GM12878 (cell line): ENCODE results near the gene IRGQ. TPM values are rescaled to one million over a fixed set of nuclear protein-coding genes. Genes with fewer than 3 reads are reported as not detected.

Source experiments
- ATAC-seq: fragments of 200-7000 bp; cut with Tn5 transposase; 3 replicates; pipeline ENCODE4 v1.9.1; 2020; ENCODE audit warnings: mild to moderate bottlenecking, moderate library complexity
- BruUV-seq: library from RNA; stranded (reverse); fragments of 400-500 nt; replicated peaks from 2 replicates; lab custom pipeline; 2021; lab: Mats Ljungman, UMichigan
- CTCF ChIA-PET: fragments of 300-600 bp; sonication (Branson Sonifier 250); formaldehyde crosslinking; extraction: SDS; loops from one replicate; lab custom pipeline; 2021; ENCODE audit warnings: inconsistent platforms; lab: Yijun Ruan, JAX
- POLR2A ChIA-PET: fragments of 350-600 bp; formaldehyde crosslinking; extraction: SDS; loops from one replicate; lab custom pipeline; 2021; ENCODE audit warnings: inconsistent platforms; lab: Charles Lee
- RAD21 ChIA-PET: fragments of 300-600 bp; sonication (Branson Sonifier 250); formaldehyde crosslinking; loops from one replicate; lab custom pipeline; 2023; ENCODE audit warnings: antibody characterized with exemption; ENCODE audit not compliant: unreplicated experiment; lab: Charles Lee
- SMC1A ChIA-PET: fragments of 300-600 bp; sonication (Branson Sonifier 250); formaldehyde crosslinking; loops from one replicate; lab custom pipeline; 2023; ENCODE audit not compliant: unreplicated experiment, uncharacterized antibody; lab: Charles Lee
- DNase-seq: peaks from one replicate; pipeline ENCODE4 v3.0.0-alpha.2; 2011; ENCODE audit warnings: low read depth, low spot score
- FAIRE-seq: peaks from 3 replicates; lab custom pipeline; 2011; peaks lifted over from hg19 to GRCh38; lab: Jason Lieb, UNC
- H2AFZ ChIP-seq: 2 replicates; pipeline ENCODE4 v1.6.0; 2011; ENCODE audit warnings: low read depth, low read length, control low read depth; ENCODE audit not compliant: control insufficient read depth
- H3K27ac ChIP-seq: 2 replicates; pipeline ENCODE4 v1.5.1; 2011; ENCODE audit warnings: control low read depth; ENCODE audit not compliant: control insufficient read depth, insufficient read depth
- H3K27me3 ChIP-seq, 2 experiments: replicated peaks in 1 of 2; 2 replicates each; pipeline versions ENCODE4 v1.6.0 to v1.6.1; 2011; ENCODE audit warnings: low read length in 1 of 2; ENCODE audit not compliant: control insufficient read depth in 2 of 2, insufficient read depth in 2 of 2
- H3K36me3 ChIP-seq, 2 experiments: 2 replicates each; pipeline ENCODE4 v1.5.1; 2011; ENCODE audit warnings: low read length in 1 of 2; ENCODE audit not compliant: control insufficient read depth in 2 of 2, insufficient read depth in 2 of 2
- H3K4me1 ChIP-seq: 2 replicates; pipeline ENCODE4 v1.6.1; 2011; ENCODE audit warnings: mild to moderate bottlenecking, low read length, moderate library complexity, mixed read lengths; ENCODE audit not compliant: control insufficient read depth, insufficient read depth
- H3K4me2 ChIP-seq: 2 replicates; pipeline ENCODE4 v1.6.0; 2011; ENCODE audit warnings: control low read depth; ENCODE audit not compliant: control insufficient read depth, insufficient read depth
- H3K4me3 ChIP-seq: fragments of 200-600 bp; sonication (generic); 2 replicates; pipeline ENCODE4 v1.5.1; 2016
- H3K79me2 ChIP-seq: 2 replicates; pipeline ENCODE4 v1.6.0; 2011; ENCODE audit warnings: low read length; ENCODE audit not compliant: control insufficient read depth, insufficient read depth
- H3K9ac ChIP-seq: 2 replicates; pipeline ENCODE4 v1.8.0; 2011; ENCODE audit warnings: low read length, control low read depth, mixed read lengths; ENCODE audit not compliant: control insufficient read depth, insufficient read depth
- H3K9me3 ChIP-seq: replicated peaks from 3 replicates; pipeline ENCODE4 v1.5.1; 2011; ENCODE audit warnings: mild to moderate bottlenecking, low read length; ENCODE audit not compliant: control insufficient read depth, insufficient read depth
- H4K20me1 ChIP-seq: 2 replicates; pipeline ENCODE4 v1.6.0; 2011; ENCODE audit not compliant: control insufficient read depth, insufficient read depth
- CHD2 ChIP-seq: IDR thresholded peaks from 2 replicates; pipeline ENCODE4 v1.6.1; 2011; ENCODE audit warnings: low read depth, low read length, improper control_type of control experiment, borderline replicate concordance
- EP300 ChIP-seq, 2 experiments: fragments of 150-350 bp in 1 of 2; IDR thresholded peaks; 2 replicates each; pipeline ENCODE4 v1.6.1; 2011 to 2012; ENCODE audit warnings: low read depth in 2 of 2, low read length in 2 of 2, borderline replicate concordance in 1 of 2, improper control_type of control experiment in 1 of 2, inconsistent platforms in 1 of 2; ENCODE audit not compliant: control insufficient read depth in 1 of 2
- MXI1 ChIP-seq: fragments of 150-350 bp; IDR thresholded peaks from 2 replicates; pipeline ENCODE4 v1.6.1; 2011; ENCODE audit warnings: low read depth, mild to moderate bottlenecking, inconsistent platforms, low read length, improper control_type of control experiment
- NFYB ChIP-seq: IDR thresholded peaks from 2 replicates; pipeline ENCODE4 v1.6.1; 2011; ENCODE audit warnings: low read depth, mild to moderate bottlenecking, low read length, improper control_type of control experiment, moderate library complexity; ENCODE audit not compliant: insufficient read depth
- USF1 ChIP-seq: IDR thresholded peaks from 2 replicates; pipeline ENCODE4 v1.6.1; 2011; ENCODE audit warnings: borderline replicate concordance, low read depth, mild to moderate bottlenecking, moderate library complexity, mixed read lengths, low read length; ENCODE audit not compliant: insufficient read depth; ENCODE audit errors: extremely low read length
- USF2 ChIP-seq: IDR thresholded peaks from 2 replicates; pipeline ENCODE4 v1.6.1; 2011; ENCODE audit warnings: low read depth, low read length, improper control_type of control experiment, borderline replicate concordance
- ZBTB4 ChIP-seq: fragments of 450-650 bp; formaldehyde crosslinking; IDR thresholded peaks from 2 replicates; pipeline ENCODE4 v1.4.0; 2022; ENCODE audit warnings: mild to moderate bottlenecking, moderate library complexity
- ZNF207 ChIP-seq: fragments of 450-650 bp; IDR thresholded peaks from 2 replicates; pipeline ENCODE4 v1.6.1; 2014; ENCODE audit warnings: antibody characterized with exemption, mild to moderate bottlenecking, borderline replicate concordance
- WGBS: methylation state at CpG from one replicate; pipeline ENCODE4 v1.1.6; 2016; ENCODE audit warnings: low lambda C conversion rate; ENCODE audit not compliant: insufficient replicate concordance, insufficient coverage; ENCODE audit errors: missing lambda C conversion rate; 5-methylcytosine and 5-hydroxymethylcytosine counted together
- in situ Hi-C: fragments of 300-500 bp; cut with MboI; formaldehyde crosslinking; loops from 9 replicates; pipeline ENCODE4 v1.14.3; 2018; ENCODE audit warnings: mixed read lengths
- intact Hi-C: fragments of 100-400 bp; cut with micrococcal nuclease; formaldehyde crosslinking; loops from one replicate; pipeline ENCODE4 v1.14.2; 2022; ENCODE audit not compliant: unreplicated experiment
- polyA plus RNA-seq, 11 experiments: library from polyadenylated mRNA; depleted of rRNA in 4 of 11; unstranded in 6 of 11; stranded (reverse) in 5 of 11; fragments of >200 nt; fragmentation: Nextera tagmentation in 4 of 11; fragmentation: Illumina TruSeq in 1 of 11; extraction: Ambion mirVana in 4 of 11; extraction: Trizol in 1 of 11; gene quantifications; 1 replicate in 1 of 11; 2 replicates in 10 of 11; pipeline versions ENCODE4 v1.2.1 to v1.2.3, GENCODE V29; 2011 to 2016; ENCODE audit warnings: inconsistent platforms in 2 of 11, missing spikeins in 2 of 11, low read depth in 1 of 11
- total RNA-seq, 4 experiments: library from RNA; depleted of rRNA in 3 of 4; stranded (reverse); fragments of >200 nt in 3 of 4; fragmentation: Illumina TruSeq in 1 of 4; extraction: Trizol in 1 of 4; gene quantifications; 2 replicates each; pipeline versions ENCODE4 v1.2.1 to v1.2.3, GENCODE V29; 2013 to 2021

The IRGQ gene
- total and polyA plus RNA-seq, 10 of the 15 experiments (the other 5 are each of a cell fraction or from before 2014, with no cell fraction given), result 3.3 to 20.8 (median 9.0) TPM

GRCh38 chr19:43628646-43629326 is 32.9 kb upstream of the IRGQ start:
- ATAC-seq (no peak), FAIRE-seq (no peak), DNase-seq (no peak)
- ChIA-PET POLR2A (no interaction called here), CTCF (interaction anchor here (1.3 kb wide), 1 partner anchor 109 kb away, joined by 3 read pairs; no protein-coding TSS in a partner anchor), SMC1A (interaction anchor here (0.6 to 1.2 kb wide), 2 partner anchors 33 to 125 kb away, joined by 3 read pairs; partner anchors contain the start of genes IRGQ and ZNF576), RAD21 (no interaction called here)
- no TSS peak for BruUV-seq
- no peak overlapping the region for H3K27ac ChIP-seq
- in situ Hi-C loops, result no loop called here
- no peak overlapping the region for H3K4me3 ChIP-seq
- H3K9ac ChIP-seq, result no peak overlapping the region
- H3K27me3 ChIP-seq, result no peaks in the 10 kb centered on the region
- H3K4me1 ChIP-seq, result no peaks in the 10 kb centered on the region
- TF ChIP-seq EP300 (IDR thresholded peaks at IDR 0.05; ENCODE audit: borderline replicate concordance in 1 of 2, control insufficient read depth in 1 of 2, low read depth in 2 of 2, low read length in 2 of 2), result no peak
- TF ChIP-seq CHD2, result no peak
- TF ChIP-seq MXI1, result no peak
- peak; percentile 92 for TF ChIP-seq NFYB
- TF ChIP-seq USF2, result peak; percentile 1; the same call in 1 of the 2 replicates
- TF ChIP-seq ZNF207, result no peak
- TF ChIP-seq USF1, result peak; percentile 54
- no peak for TF ChIP-seq ZBTB4 (CRISPR knock-in tag)
- H3K4me2 ChIP-seq, result no peak overlapping the region
- intact Hi-C loops, result no loop called here
- no peak overlapping the region for H2AFZ ChIP-seq
- no peaks in the 10 kb centered on the region for H3K79me2 ChIP-seq
- 69% methylated on average over 3 of the region's 3 CpGs for WGBS
- H3K36me3 ChIP-seq, result no peaks in the 10 kb centered on the region
- H4K20me1 ChIP-seq, result no peaks in the 10 kb centered on the region
- no peaks in the 10 kb centered on the region for H3K9me3 ChIP-seq
